H1 (cell line): ENCODE measurements around the gene MAGI1.

Experiments
- CHD2 ChIP-seq: IDR thresholded peaks from 2 replicates; pipeline ENCODE4 v1.6.1; 2012; ENCODE audit warnings: low read length, improper control_type of control experiment
- EP300 ChIP-seq, 2 experiments: IDR thresholded peaks; 1 replicate in 1 of 2; 2 replicates in 1 of 2; pipeline ENCODE4 v1.6.1; 2011 to 2012; ENCODE audit warnings: low read depth in 2 of 2, low read length in 2 of 2, mild to moderate bottlenecking in 2 of 2, borderline replicate concordance in 1 of 2, inconsistent platforms in 1 of 2, moderate library complexity in 1 of 2
- GABPA ChIP-seq: IDR thresholded peaks from 2 replicates; pipeline ENCODE4 v1.6.1; 2011; ENCODE audit warnings: mild to moderate bottlenecking, low read length, moderate library complexity, borderline replicate concordance; ENCODE audit not compliant: insufficient read depth
- JUN ChIP-seq: IDR thresholded peaks from 2 replicates; pipeline ENCODE4 v1.6.1; 2011; ENCODE audit warnings: low read depth, mild to moderate bottlenecking, improper control_type of control experiment, low read length
- PHF8 ChIP-seq: fragments of 200-600 bp; sonication (generic); conservative IDR thresholded peaks from 2 replicates; pipeline ENCODE4 v1.7.1; 2012; ENCODE audit warnings: low read depth, mild to moderate bottlenecking, inconsistent platforms, low read length, moderate library complexity
- POLR2A ChIP-seq, 2 experiments: IDR thresholded peaks; 1 replicate in 1 of 2; 2 replicates in 1 of 2; pipeline ENCODE4 v1.6.1; 2011; ENCODE audit warnings: low read depth in 2 of 2, low read length in 2 of 2, mild to moderate bottlenecking in 2 of 2; ENCODE audit errors: control extremely low read depth in 1 of 2
- RAD21 ChIP-seq, 2 experiments: IDR thresholded peaks in 1 of 2; conservative IDR thresholded peaks in 1 of 2; 2 replicates each; pipeline ENCODE4 v1.6.1; 2011; ENCODE audit warnings: low read depth in 2 of 2, low read length in 2 of 2, improper control_type of control experiment in 1 of 2, inconsistent platforms in 1 of 2, mild to moderate bottlenecking in 1 of 2, moderate library complexity in 1 of 2
- SRF ChIP-seq: IDR thresholded peaks from 2 replicates; pipeline ENCODE4 v1.6.1; 2011; ENCODE audit warnings: mild to moderate bottlenecking, low read depth, low read length, moderate library complexity
- TAF1 ChIP-seq: IDR thresholded peaks from 2 replicates; pipeline ENCODE4 v1.6.1; 2011; ENCODE audit warnings: mild to moderate bottlenecking, low read depth, low read length
- TF ChIP-seq, protein P1 (sequence below), 3 experiments: IDR thresholded peaks; 1 replicate in 2 of 3; 2 replicates in 1 of 3; pipeline versions ENCODE4 v1.5.1 to v1.6.1; 2011; ENCODE audit warnings: low read length in 3 of 3, mild to moderate bottlenecking in 3 of 3, inconsistent platforms in 2 of 3, low read depth in 1 of 3, moderate library complexity in 1 of 3; ENCODE audit not compliant: insufficient read depth in 1 of 3; ENCODE audit errors: control extremely low read depth in 1 of 3
- TF ChIP-seq, protein P2 (sequence below): IDR thresholded peaks from 2 replicates; pipeline ENCODE4 v1.6.1; 2012; ENCODE audit warnings: low read length, inconsistent platforms

DNA sequence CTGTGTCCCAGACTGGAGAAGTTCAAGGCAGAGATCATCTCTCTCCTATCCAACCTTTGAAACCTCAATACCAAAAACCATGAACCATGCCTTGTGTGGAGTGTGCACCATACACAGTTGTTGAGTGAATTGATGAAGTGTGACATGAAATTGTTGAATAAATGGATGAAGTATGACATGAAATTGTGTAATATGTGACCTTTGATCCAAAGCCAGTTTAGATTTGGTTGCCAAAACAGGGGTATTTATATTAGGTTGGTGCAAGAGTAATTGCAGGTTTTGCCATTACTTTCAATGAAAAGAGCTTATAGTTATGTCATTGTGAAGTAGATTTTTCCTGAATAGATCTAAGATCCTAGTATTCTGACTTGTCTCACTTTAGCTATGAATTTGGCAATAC lies 3.1 kb upstream of the MAGI1 start:
- no peak for TF ChIP-seq CHD2
- TF ChIP-seq, protein P1, sequence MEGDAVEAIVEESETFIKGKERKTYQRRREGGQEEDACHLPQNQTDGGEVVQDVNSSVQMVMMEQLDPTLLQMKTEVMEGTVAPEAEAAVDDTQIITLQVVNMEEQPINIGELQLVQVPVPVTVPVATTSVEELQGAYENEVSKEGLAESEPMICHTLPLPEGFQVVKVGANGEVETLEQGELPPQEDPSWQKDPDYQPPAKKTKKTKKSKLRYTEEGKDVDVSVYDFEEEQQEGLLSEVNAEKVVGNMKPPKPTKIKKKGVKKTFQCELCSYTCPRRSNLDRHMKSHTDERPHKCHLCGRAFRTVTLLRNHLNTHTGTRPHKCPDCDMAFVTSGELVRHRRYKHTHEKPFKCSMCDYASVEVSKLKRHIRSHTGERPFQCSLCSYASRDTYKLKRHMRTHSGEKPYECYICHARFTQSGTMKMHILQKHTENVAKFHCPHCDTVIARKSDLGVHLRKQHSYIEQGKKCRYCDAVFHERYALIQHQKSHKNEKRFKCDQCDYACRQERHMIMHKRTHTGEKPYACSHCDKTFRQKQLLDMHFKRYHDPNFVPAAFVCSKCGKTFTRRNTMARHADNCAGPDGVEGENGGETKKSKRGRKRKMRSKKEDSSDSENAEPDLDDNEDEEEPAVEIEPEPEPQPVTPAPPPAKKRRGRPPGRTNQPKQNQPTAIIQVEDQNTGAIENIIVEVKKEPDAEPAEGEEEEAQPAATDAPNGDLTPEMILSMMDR (IDR thresholded peaks at IDR 0.05; ENCODE audit: control extremely low read depth in 1 of 3, insufficient read depth in 1 of 3, low read depth in 1 of 3, low read length in 3 of 3) = no peak
- TF ChIP-seq PHF8 = no peak
- TF ChIP-seq JUN = no peak
- no peak for TF ChIP-seq GABPA
- no peak for TF ChIP-seq EP300 (IDR thresholded peaks at IDR 0.05; ENCODE audit: borderline replicate concordance in 1 of 2, low read depth in 2 of 2, low read length in 2 of 2)
- TF ChIP-seq POLR2A (IDR thresholded peaks at IDR 0.05; ENCODE audit: control extremely low read depth in 1 of 2, low read depth in 2 of 2, low read length in 2 of 2) = no peak
- no peak for TF ChIP-seq RAD21 (IDR thresholded peaks at IDR 0.05 in 1 of 2, conservative IDR thresholded peaks at IDR 0.05 in 1 of 2; ENCODE audit: low read depth in 2 of 2, low read length in 2 of 2)
- no peak for TF ChIP-seq SRF
- TF ChIP-seq, protein P2, sequence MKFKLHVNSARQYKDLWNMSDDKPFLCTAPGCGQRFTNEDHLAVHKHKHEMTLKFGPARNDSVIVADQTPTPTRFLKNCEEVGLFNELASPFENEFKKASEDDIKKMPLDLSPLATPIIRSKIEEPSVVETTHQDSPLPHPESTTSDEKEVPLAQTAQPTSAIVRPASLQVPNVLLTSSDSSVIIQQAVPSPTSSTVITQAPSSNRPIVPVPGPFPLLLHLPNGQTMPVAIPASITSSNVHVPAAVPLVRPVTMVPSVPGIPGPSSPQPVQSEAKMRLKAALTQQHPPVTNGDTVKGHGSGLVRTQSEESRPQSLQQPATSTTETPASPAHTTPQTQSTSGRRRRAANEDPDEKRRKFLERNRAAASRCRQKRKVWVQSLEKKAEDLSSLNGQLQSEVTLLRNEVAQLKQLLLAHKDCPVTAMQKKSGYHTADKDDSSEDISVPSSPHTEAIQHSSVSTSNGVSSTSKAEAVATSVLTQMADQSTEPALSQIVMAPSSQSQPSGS = no peak
- TF ChIP-seq TAF1 = no peak
